Pulmonary artery endothelial cell (primary cell): ENCODE results near the gene SMIM24. TPM values are rescaled to one million over a fixed set of nuclear protein-coding genes. Genes with fewer than 3 reads are reported as not detected.
A peak's percentile ranks its signal among the peaks of the same experiment; 100 is the strongest.

Source experiments
- DNase-seq: peaks from one replicate; pipeline ENCODE4 v3.0.0-alpha.2; 2011; ENCODE audit warnings: low read depth, low spot score
- total RNA-seq: library from RNA; depleted of rRNA; stranded (reverse); fragments of >200 nt; gene quantifications from 2 replicates; pipeline ENCODE4 v1.2.3, GENCODE V29; 2014

SMIM24 gene
- total RNA-seq, 1 donor from 2014 or later, result not detected

- no peak for DNase-seq
Observed at GRCh38 chr19:3474010-3474409, 6.3 kb downstream of the SMIM24 start.

DNA sequence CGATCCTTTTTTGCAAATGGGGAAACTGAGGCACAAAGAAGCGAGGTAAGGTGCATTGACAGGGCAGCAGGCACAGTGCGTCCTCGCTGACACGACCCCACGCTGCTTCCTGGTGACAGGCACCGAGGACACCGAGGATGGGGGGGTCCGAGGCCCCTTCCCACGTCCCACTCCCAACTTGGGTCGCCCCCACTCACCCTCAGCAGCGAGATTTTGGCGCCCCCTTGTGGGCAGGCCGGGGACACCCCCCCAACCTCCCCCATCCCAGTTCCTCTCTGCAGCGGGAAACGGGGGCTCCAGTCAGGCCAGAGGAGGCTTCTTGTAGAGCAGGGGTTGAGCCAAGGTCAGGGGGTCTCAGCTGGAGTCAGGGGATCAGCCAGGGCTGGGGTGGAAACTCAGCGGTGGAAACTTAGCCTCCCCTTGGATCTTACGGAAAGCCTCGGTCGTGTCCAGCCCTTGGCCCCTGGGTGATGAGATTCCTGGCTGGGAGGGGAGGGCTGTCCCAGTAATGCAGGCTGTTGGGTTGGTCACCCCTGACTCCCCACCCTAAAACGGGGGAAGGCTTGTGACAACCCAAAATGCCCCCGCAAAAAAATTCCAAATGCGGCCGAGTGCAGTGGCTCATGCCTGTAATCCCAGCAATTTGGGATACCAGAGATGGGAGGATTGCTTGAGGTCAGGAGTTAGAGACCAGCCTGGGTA lies 8.2 kb downstream of the SMIM24 start:
- DNase-seq, result no peak

GRCh38 chr19:3470500-3471128 lies 9.7 kb downstream of the SMIM24 start:
- no peak for DNase-seq

GRCh38 chr19:3469638-3470499 lies 10.5 kb downstream of the SMIM24 start:
- DNase-seq, result no peak

GRCh38 chr19:3468211-3468610 lies 12.1 kb downstream of the SMIM24 start:
- no peak for DNase-seq

- no peak for DNase-seq
Observed at GRCh38 chr19:3467437-3468198, 12.7 kb downstream of the SMIM24 start.

DNA sequence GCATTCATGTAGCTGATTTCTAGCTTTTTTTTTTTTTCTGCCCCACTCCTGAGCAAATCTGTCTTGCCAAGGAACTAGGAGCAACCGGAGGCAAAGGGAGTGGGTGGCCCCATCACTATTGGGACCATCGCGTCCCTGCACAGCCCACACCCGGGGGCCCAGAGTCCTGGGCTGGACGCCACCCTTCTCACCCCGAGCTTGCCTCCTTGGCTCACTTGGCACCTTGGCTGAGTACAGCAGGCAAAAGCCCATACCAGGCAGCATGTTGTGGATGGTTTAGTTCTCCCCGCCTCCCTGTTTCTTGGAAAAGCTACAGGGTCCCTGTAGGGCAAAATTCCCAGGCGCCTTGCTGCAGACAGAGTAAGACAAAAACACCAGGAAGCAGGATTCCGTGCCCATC lies 13.7 kb downstream of the SMIM24 start:
- no peak for DNase-seq

- DNase-seq, result no peak
Observed at GRCh38 chr19:3465552-3465951, 14.8 kb downstream of the SMIM24 start.

- no peak for DNase-seq
Observed at GRCh38 chr19:3464587-3465235, 15.6 kb downstream of the SMIM24 start.

DNA sequence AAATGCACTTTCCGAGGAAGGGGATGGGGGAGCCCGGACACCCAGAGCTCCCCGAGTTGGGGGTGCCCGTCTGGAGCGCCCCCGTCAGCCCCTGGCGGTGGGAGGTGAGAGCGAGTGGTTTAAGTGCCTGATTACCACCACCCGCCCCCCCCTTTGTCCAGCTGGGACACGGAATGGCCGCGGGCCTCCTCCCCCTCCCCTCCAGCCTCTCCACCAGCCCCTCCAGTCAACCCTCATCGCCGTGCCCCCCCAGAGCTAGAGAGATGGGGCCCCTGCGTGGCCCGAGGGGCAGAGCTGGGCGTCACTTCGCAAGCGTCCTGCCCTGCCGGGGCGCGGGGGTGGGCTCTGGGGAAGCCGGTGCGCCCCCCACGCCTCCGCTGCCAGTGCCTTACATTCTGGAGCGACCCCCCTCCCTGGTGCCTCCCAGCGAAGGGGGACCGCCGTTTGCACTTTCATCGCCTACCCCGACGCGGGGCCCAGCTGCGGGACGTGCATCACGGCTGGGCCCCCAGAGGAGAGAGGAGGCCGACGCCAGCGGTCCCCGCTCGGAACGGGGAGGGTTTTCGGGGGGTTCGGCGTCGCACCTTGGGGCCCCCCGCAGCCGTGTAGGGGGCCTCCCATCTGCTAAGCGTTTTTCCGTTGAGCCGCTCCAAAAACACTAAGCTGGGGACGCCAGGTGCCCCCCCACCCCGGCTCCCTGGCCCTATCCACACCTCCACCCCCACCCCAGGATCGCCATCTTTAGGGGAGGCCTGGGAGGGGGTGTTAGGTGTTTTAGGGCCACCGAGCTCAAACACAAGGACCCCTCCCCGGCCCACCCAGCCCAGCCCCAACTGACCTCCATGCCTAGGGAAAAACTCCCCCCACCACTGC lies 16.4 kb downstream of the SMIM24 start:
- DNase-seq, result no peak

- no peak for DNase-seq
Observed at GRCh38 chr19:3462991-3463713, 17.2 kb downstream of the SMIM24 start.

DNA sequence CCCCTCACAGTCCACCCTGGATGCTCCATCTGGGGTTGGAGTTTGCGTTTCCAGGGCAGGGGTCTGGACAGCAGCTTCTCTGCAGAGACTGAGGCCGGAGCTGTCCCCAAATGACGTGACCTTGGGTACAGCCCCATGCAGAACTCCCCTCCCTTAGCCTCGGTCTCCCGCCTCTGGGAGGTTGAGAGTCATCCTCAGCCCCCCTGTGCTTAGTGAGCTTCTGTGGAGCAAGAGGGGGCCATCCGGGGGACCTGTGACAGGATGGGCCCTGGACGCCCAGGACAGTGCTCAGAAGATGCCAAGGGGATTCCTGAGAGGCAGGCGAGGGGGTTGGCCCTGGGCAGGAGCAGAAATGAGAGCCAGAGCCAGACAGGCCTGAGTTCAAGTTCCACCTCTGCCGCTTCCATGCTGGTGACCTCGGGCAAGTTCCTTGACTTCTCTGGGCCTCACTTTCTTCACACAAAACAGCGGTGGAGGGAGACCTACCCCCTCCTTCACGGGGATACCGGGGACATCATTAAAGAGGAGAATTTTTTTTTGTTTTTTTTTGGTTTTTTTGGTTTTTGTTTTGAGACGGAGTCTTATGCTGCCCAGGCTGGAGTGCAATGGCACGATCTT lies 20.3 kb downstream of the SMIM24 start:
- DNase-seq, result no peak

- peak; percentile 84 for DNase-seq
Observed at GRCh38 chr19:3459089-3459881, 21.0 kb downstream of the SMIM24 start.

- DNase-seq, result no peak
Observed at GRCh38 chr19:3458229-3459088, 21.9 kb downstream of the SMIM24 start.

- no peak for DNase-seq
Observed at GRCh38 chr19:3457528-3458228, 22.6 kb downstream of the SMIM24 start.

GRCh38 chr19:3456925-3457527 lies 23.3 kb downstream of the SMIM24 start:
- no peak for DNase-seq
